Measurements from ENCODE around the gene INSC.

INSC gene

GRCh38 chr11:15095736-15096228 is 18.9 kb upstream of the INSC start:
- DNase-seq (ENCODE audit: insufficient read length) (no peak), FAIRE-seq (no peak)
- TF ChIP-seq TAF1 (IDR thresholded peaks at IDR 0.05; ENCODE audit: borderline replicate concordance, low read depth, low read length) (no peak), POLR2AphosphoS5 (IDR thresholded peaks at IDR 0.05; ENCODE audit: low read depth, low read length) (no peak), POLR2A (IDR thresholded peaks at IDR 0.05; ENCODE audit: low read depth, low read length) (no peak)

GRCh38 chr11:15097411-15097810 is 17.3 kb upstream of the INSC start:
- DNase-seq (ENCODE audit: insufficient read length): no peak
- no peak for TF ChIP-seq TAF1 (IDR thresholded peaks at IDR 0.05; ENCODE audit: borderline replicate concordance, low read depth, low read length)
- no peak for FAIRE-seq

- no peak for DNase-seq (ENCODE audit: insufficient read length)
- TF ChIP-seq TAF1 (IDR thresholded peaks at IDR 0.05; ENCODE audit: borderline replicate concordance, low read depth, low read length) (no peak), POLR2AphosphoS5 (IDR thresholded peaks at IDR 0.05; ENCODE audit: low read depth, low read length) (no peak), POLR2A (IDR thresholded peaks at IDR 0.05; ENCODE audit: low read depth, low read length) (no peak)
- no peak for FAIRE-seq
Measured at GRCh38 chr11:15099267-15099666, 15.5 kb upstream of the INSC start.

- TF ChIP-seq TAF1 (IDR thresholded peaks at IDR 0.05; ENCODE audit: borderline replicate concordance, low read depth, low read length): no peak
- TF ChIP-seq POLR2AphosphoS5 (IDR thresholded peaks at IDR 0.05; ENCODE audit: low read depth, low read length): no peak
- TF ChIP-seq POLR2A (IDR thresholded peaks at IDR 0.05; ENCODE audit: low read depth, low read length): no peak
- peak; percentile 25 for DNase-seq (ENCODE audit: insufficient read length)
- FAIRE-seq: peak; percentile 97
Measured at GRCh38 chr11:15101072-15101709, 13.5 kb upstream of the INSC start.

- DNase-seq (ENCODE audit: insufficient read length): no peak
Measured at GRCh38 chr11:15104166-15104565, 10.6 kb upstream of the INSC start.

GRCh38 chr11:15106201-15106965 is 8.3 kb upstream of the INSC start:
- TF ChIP-seq POLR2AphosphoS5 (IDR thresholded peaks at IDR 0.05; ENCODE audit: low read depth, low read length) (no peak), TAF1 (IDR thresholded peaks at IDR 0.05; ENCODE audit: borderline replicate concordance, low read depth, low read length) (no peak)
- FAIRE-seq (no peak), DNase-seq (ENCODE audit: insufficient read length) (no peak)

More at GRCh38 chr11:15104166-15104565, 10.6 kb upstream of the INSC start:
- no peak for FAIRE-seq
- no peak for TF ChIP-seq POLR2AphosphoS5 (IDR thresholded peaks at IDR 0.05; ENCODE audit: low read depth, low read length)
- TF ChIP-seq POLR2A (IDR thresholded peaks at IDR 0.05; ENCODE audit: low read depth, low read length): no peak
- no peak for TF ChIP-seq TAF1 (IDR thresholded peaks at IDR 0.05; ENCODE audit: borderline replicate concordance, low read depth, low read length)

- DNase-seq (ENCODE audit: insufficient read length) (no peak), FAIRE-seq (peak; percentile 86)
- TF ChIP-seq POLR2A (IDR thresholded peaks at IDR 0.05; ENCODE audit: low read depth, low read length) (no peak), TAF1 (IDR thresholded peaks at IDR 0.05; ENCODE audit: borderline replicate concordance, low read depth, low read length) (no peak), POLR2AphosphoS5 (IDR thresholded peaks at IDR 0.05; ENCODE audit: low read depth, low read length) (no peak)
Measured at GRCh38 chr11:15107730-15108515, 6.8 kb upstream of the INSC start.

- FAIRE-seq: no peak
- no peak for TF ChIP-seq POLR2A (IDR thresholded peaks at IDR 0.05; ENCODE audit: low read depth, low read length)
- TF ChIP-seq TAF1 (IDR thresholded peaks at IDR 0.05; ENCODE audit: borderline replicate concordance, low read depth, low read length): no peak
- no peak for TF ChIP-seq POLR2AphosphoS5 (IDR thresholded peaks at IDR 0.05; ENCODE audit: low read depth, low read length)
- no peak for DNase-seq (ENCODE audit: insufficient read length)
Measured at GRCh38 chr11:15108592-15109130, 6.1 kb upstream of the INSC start.

- TF ChIP-seq POLR2A (IDR thresholded peaks at IDR 0.05; ENCODE audit: low read depth, low read length): no peak
- no peak for TF ChIP-seq POLR2AphosphoS5 (IDR thresholded peaks at IDR 0.05; ENCODE audit: low read depth, low read length)
- no peak for TF ChIP-seq TAF1 (IDR thresholded peaks at IDR 0.05; ENCODE audit: borderline replicate concordance, low read depth, low read length)
- FAIRE-seq (no peak), DNase-seq (ENCODE audit: insufficient read length) (no peak)
Measured at GRCh38 chr11:15109602-15110001, 5.1 kb upstream of the INSC start.

GRCh38 chr11:15111215-15111614 is 3.5 kb upstream of the INSC start:
- DNase-seq (ENCODE audit: insufficient read length) (no peak), FAIRE-seq (no peak)
- TF ChIP-seq POLR2A (IDR thresholded peaks at IDR 0.05; ENCODE audit: low read depth, low read length) (no peak), POLR2AphosphoS5 (IDR thresholded peaks at IDR 0.05; ENCODE audit: low read depth, low read length) (no peak), TAF1 (IDR thresholded peaks at IDR 0.05; ENCODE audit: borderline replicate concordance, low read depth, low read length) (no peak)

- DNase-seq (ENCODE audit: insufficient read length): no peak
- FAIRE-seq: no peak
- no peak for TF ChIP-seq POLR2A (IDR thresholded peaks at IDR 0.05; ENCODE audit: low read depth, low read length)
- TF ChIP-seq TAF1 (IDR thresholded peaks at IDR 0.05; ENCODE audit: borderline replicate concordance, low read depth, low read length): no peak
- no peak for TF ChIP-seq POLR2AphosphoS5 (IDR thresholded peaks at IDR 0.05; ENCODE audit: low read depth, low read length)
Measured at GRCh38 chr11:15112131-15112541, 2.6 kb upstream of the INSC start.
